Mammary epithelial cell (primary cell): ENCODE data around the gene VWCE.

ENCODE experiments used
- CTCF ChIP-seq, 2 donors: IDR thresholded peaks in 1 of 2; conservative IDR thresholded peaks in 1 of 2; 2 replicates each; pipeline ENCODE4 v1.5.1; 2011 to 2012; ENCODE audit warnings: inconsistent platforms in 2 of 2, low read length in 2 of 2, mild to moderate bottlenecking in 2 of 2, control low read depth in 1 of 2, low read depth in 1 of 2; ENCODE audit not compliant: insufficient read depth in 1 of 2; ENCODE audit errors: extremely low read depth in 1 of 2
- EZH2 ChIP-seq: IDR thresholded peaks from 2 replicates; pipeline ENCODE4 v1.6.1; 2012; ENCODE audit warnings: low read length, inconsistent platforms, borderline replicate concordance

GRCh38 chr11:61279934-61280659 lies 15.0 kb downstream of the VWCE start:
- TF ChIP-seq CTCF (conservative IDR thresholded peaks at IDR 0.05 in 1 of 2, IDR thresholded peaks at IDR 0.05 in 1 of 2; ENCODE audit: extremely low read depth in 1 of 2, insufficient read depth in 1 of 2, low read depth in 1 of 2, low read length in 2 of 2) (peak in 1 of 2 donors; percentile 16), EZH2 (no peak)
